Karpas-422 (cell line): ENCODE results near the gene IFNG. TPM values are rescaled to one million over a fixed set of nuclear protein-coding genes. Genes with fewer than 3 reads are reported as not detected.

ENCODE experiments used
- DNase-seq: peaks from one replicate; pipeline ENCODE4 v3.0.0-alpha.2; 2015
- H2AFZ ChIP-seq: fragments of 200-600 bp; sonication (generic); 2 replicates; pipeline ENCODE4 v1.6.1; 2014; ENCODE audit warnings: antibody characterized with exemption, low read length, mixed read lengths
- H3K27ac ChIP-seq: fragments of 200-600 bp; sonication (generic); 2 replicates; pipeline ENCODE4 v1.5.1; 2014; ENCODE audit warnings: mild to moderate bottlenecking, low read length, moderate library complexity
- H3K27me3 ChIP-seq: fragments of 200-600 bp; sonication (generic); 2 replicates; pipeline ENCODE4 v1.6.1; 2014; ENCODE audit warnings: low read length, mixed read lengths
- H3K36me3 ChIP-seq: fragments of 200-600 bp; sonication (generic); 2 replicates; pipeline ENCODE4 v1.6.1; 2014; ENCODE audit warnings: low read length, mixed read lengths; ENCODE audit not compliant: insufficient read depth
- H3K4me1 ChIP-seq: fragments of 200-600 bp; sonication (generic); 2 replicates; pipeline ENCODE4 v1.6.1; 2014; ENCODE audit warnings: mild to moderate bottlenecking, low read length, mixed read lengths
- H3K4me2 ChIP-seq: fragments of 200-600 bp; sonication (generic); 2 replicates; pipeline ENCODE4 v1.6.1; 2014; ENCODE audit warnings: low read length, low read depth, mild to moderate bottlenecking; ENCODE audit not compliant: poor library complexity, severe bottlenecking
- H3K4me3 ChIP-seq: fragments of 200-600 bp; sonication (generic); 2 replicates; pipeline ENCODE4 v1.5.1; 2014; ENCODE audit warnings: mild to moderate bottlenecking, antibody characterized with exemption, low read length, mixed read lengths
- H3K79me2 ChIP-seq: fragments of 200-600 bp; sonication (generic); 2 replicates; pipeline ENCODE4 v1.6.1; 2014; ENCODE audit warnings: mild to moderate bottlenecking, low read length, mixed read lengths
- H3K9ac ChIP-seq: fragments of 200-600 bp; sonication (generic); 2 replicates; pipeline ENCODE4 v1.6.0; 2014; ENCODE audit warnings: low read length
- H3K9me2 ChIP-seq: fragments of 200-600 bp; sonication (generic), shearing (Covaris generic); replicated peaks from 2 replicates; pipeline ENCODE4 v1.6.0; 2014; ENCODE audit warnings: mild to moderate bottlenecking, low read length, moderate library complexity; ENCODE audit not compliant: insufficient read depth
- H3K9me3 ChIP-seq: fragments of 300-700, 200-600 bp; sonication (generic); 2 replicates; pipeline ENCODE4 v1.6.1; 2014; ENCODE audit warnings: low read length, mixed read lengths
- H4K20me1 ChIP-seq: fragments of 200-600 bp; sonication (generic); 2 replicates; pipeline ENCODE4 v1.6.1; 2014; ENCODE audit warnings: mild to moderate bottlenecking, antibody characterized with exemption, low read length, low read depth; ENCODE audit not compliant: insufficient read depth
- total RNA-seq: library from RNA; depleted of rRNA; stranded (reverse); fragments of >200 nt; shearing (Covaris generic); gene quantifications from 2 replicates; pipeline ENCODE4 v1.2.3, GENCODE V29; 2014; ENCODE audit warnings: low replicate concordance; rRNA removed

IFNG gene
- total RNA-seq, 1 experiment from 2014 or later: not detected

DNA sequence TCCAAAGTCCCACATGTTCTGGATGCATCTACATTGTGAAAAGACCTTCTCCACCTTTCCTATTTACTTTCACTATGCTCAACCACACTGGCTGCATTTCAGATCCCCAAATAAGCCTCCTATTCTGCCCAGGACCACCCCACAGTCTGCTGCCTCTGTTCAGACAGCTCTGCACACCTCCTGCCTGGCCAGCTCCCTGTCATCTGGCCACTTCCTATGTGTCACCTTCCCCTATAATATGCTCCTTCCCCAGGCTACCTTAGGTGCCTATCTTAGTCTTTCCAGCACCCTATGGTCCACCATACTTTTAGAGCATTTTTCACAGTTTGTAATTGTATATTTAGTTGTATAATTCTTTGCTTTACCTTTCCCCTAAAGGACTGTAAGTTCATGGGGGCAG, 50.5 kb downstream of the IFNG start:
- Histone ChIP-seq H3K9me2 (no peaks in the 10 kb centered on the region), H3K9ac (no peak overlapping the region), H4K20me1 (no peaks in the 10 kb centered on the region), H3K4me1 (no peaks in the 10 kb centered on the region), H3K36me3 (no peaks in the 10 kb centered on the region), H3K9me3 (no peaks in the 10 kb centered on the region), H3K27ac (no peak overlapping the region), H2AFZ (no peak overlapping the region), H3K4me2 (no peak overlapping the region), H3K27me3 (no peaks in the 10 kb centered on the region), H3K4me3 (no peak overlapping the region), H3K79me2 (no peaks in the 10 kb centered on the region)
- no peak for DNase-seq

DNA sequence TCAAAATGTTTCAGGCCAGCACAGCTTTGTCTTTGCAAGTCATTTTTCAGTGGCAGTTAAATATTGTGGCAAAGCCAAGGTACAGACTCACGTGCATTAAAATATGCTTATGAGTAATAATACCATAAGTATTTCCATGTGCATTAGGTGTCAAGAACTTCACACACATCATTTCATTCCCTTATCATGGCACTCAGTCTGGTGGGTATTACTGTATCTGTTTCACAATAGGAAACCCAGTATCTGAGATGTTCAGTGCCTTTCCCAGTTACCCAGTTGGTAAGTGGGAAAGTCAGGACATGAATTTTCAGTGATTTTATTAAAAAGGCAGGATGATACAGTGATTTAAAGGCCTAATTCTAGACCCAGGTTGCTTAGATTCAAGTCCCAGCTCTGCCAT, 52.9 kb downstream of the IFNG start:
- Histone ChIP-seq H3K9me3 (no peaks in the 10 kb centered on the region), H3K4me2 (no peak overlapping the region), H3K4me3 (no peak overlapping the region), H3K79me2 (no peaks in the 10 kb centered on the region), H4K20me1 (no peaks in the 10 kb centered on the region), H3K9ac (no peak overlapping the region), H3K4me1 (no peaks in the 10 kb centered on the region), H3K36me3 (no peaks in the 10 kb centered on the region), H3K27me3 (no peaks in the 10 kb centered on the region), H2AFZ (no peak overlapping the region), H3K27ac (no peak overlapping the region), H3K9me2 (no peaks in the 10 kb centered on the region)
- no peak for DNase-seq

DNA sequence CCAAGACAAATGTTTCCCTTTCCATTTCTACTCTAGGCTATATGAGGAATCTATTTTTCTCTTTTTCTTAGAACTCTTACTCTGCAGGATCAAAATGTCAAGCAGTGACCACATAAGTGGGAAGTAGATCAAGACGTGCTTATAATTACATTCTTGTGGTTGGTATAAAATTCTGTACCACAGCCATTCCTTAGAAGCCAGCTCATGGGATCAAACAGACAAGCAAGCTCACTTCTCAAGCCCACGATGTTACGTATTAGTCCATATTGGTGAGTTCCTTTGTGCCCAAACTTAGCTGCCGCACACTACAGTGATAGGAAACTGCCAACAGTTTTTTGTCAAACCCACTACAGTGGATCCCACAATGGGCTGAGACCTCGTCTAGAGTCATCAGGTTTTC, 53.4 kb downstream of the IFNG start:
- DNase-seq: no peak
- Histone ChIP-seq H2AFZ (no peak overlapping the region), H4K20me1 (no peaks in the 10 kb centered on the region), H3K27me3 (no peaks in the 10 kb centered on the region), H3K9ac (no peak overlapping the region), H3K79me2 (no peaks in the 10 kb centered on the region), H3K9me3 (no peaks in the 10 kb centered on the region), H3K4me2 (no peak overlapping the region), H3K4me1 (no peaks in the 10 kb centered on the region), H3K4me3 (no peak overlapping the region), H3K36me3 (no peaks in the 10 kb centered on the region), H3K9me2 (no peaks in the 10 kb centered on the region), H3K27ac (no peak overlapping the region)

Other genes starting within 250 kb of the IFNG start
- gene IFNG-AS1, start 170.3 kb downstream of the IFNG start, total RNA-seq: not detected in 2 replicates
- not detected in 2 replicates for gene IL26, start 66.1 kb upstream of the IFNG start, total RNA-seq
- gene IL22, start 93.9 kb upstream of the IFNG start, total RNA-seq: not detected in 2 replicates
- gene MDM1, start 172.6 kb upstream of the IFNG start, total RNA-seq: 40.2 and 40.4 TPM in 2 replicates